Endothelial cell of umbilical vein (primary cell): Measurements from ENCODE around the gene SERPINA9. TPM values are rescaled to one million over a fixed set of nuclear protein-coding genes. Genes with fewer than 3 reads are reported as not detected.

ENCODE experiments used
- BruUV-seq: library from RNA; stranded (reverse); fragments of 400-500 nt; replicated peaks from 2 replicates; lab custom pipeline; 2021; lab: Mats Ljungman, UMichigan
- CTCF ChIA-PET: fragments of 300-600, 350-600 bp; sonication (Branson Sonifier 250); formaldehyde crosslinking; loops from one replicate; lab custom pipeline; 2021; ENCODE audit warnings: antibody characterized with exemption, inconsistent platforms; lab: Charles Lee
- POLR2A ChIA-PET: fragments of 300-600, 350-600 bp; sonication (Branson Sonifier 250); formaldehyde crosslinking; loops from one replicate; lab custom pipeline; 2021; ENCODE audit warnings: antibody characterized with exemption, inconsistent platforms; lab: Charles Lee
- DNase-seq: peaks from one replicate; pipeline ENCODE4 v3.0.0-alpha.2; 2011; ENCODE audit warnings: low read depth, low spot score
- FAIRE-seq: peaks from 2 replicates; lab custom pipeline; 2011; peaks lifted over from hg19 to GRCh38; lab: Jason Lieb, UNC
- H2AFZ ChIP-seq: 2 replicates; pipeline ENCODE4 v1.6.0; 2012; ENCODE audit warnings: low read depth, low read length, control low read depth, inconsistent platforms
- H3K27ac ChIP-seq: 2 replicates; pipeline ENCODE4 v1.5.1; 2011; ENCODE audit warnings: low read depth, mild to moderate bottlenecking, control low read depth, low read length, moderate library complexity; ENCODE audit not compliant: insufficient read depth
- H3K27me3 ChIP-seq, 2 experiments: 2 replicates each; pipeline versions ENCODE4 v1.6.0 to v1.6.1; 2011; ENCODE audit warnings: low read length in 2 of 2, mixed read lengths in 1 of 2; ENCODE audit not compliant: control insufficient read depth in 2 of 2, insufficient read depth in 2 of 2
- H3K36me3 ChIP-seq, 2 experiments: 2 replicates in 1 of 2; 3 replicates in 1 of 2; pipeline ENCODE4 v1.5.1; 2011; ENCODE audit warnings: low read length in 2 of 2, mild to moderate bottlenecking in 1 of 2, moderate library complexity in 1 of 2; ENCODE audit not compliant: control insufficient read depth in 2 of 2, insufficient read depth in 2 of 2; ENCODE audit errors: extremely low read depth in 1 of 2
- H3K4me1 ChIP-seq: 3 replicates; pipeline ENCODE4 v1.5.1; 2011; ENCODE audit warnings: mild to moderate bottlenecking, low read length; ENCODE audit not compliant: control insufficient read depth, insufficient read depth; ENCODE audit errors: extremely low read depth
- H3K4me2 ChIP-seq: 2 replicates; pipeline ENCODE4 v1.6.1; 2011; ENCODE audit warnings: low read length, control low read depth, mixed read lengths; ENCODE audit not compliant: insufficient read depth
- H3K4me3 ChIP-seq, 3 experiments: fragments of 200-600 bp in 1 of 3; sonication (generic), shearing (Covaris generic) in 1 of 3; replicated peaks in 1 of 3; 2 replicates each; pipeline ENCODE4 v1.5.1; 2011 to 2016; ENCODE audit warnings: control low read depth in 3 of 3, low read length in 3 of 3, mild to moderate bottlenecking in 2 of 3, inconsistent platforms in 1 of 3, low read depth in 1 of 3, moderate library complexity in 1 of 3; ENCODE audit not compliant: insufficient read depth in 1 of 3
- H3K79me2 ChIP-seq: 2 replicates; pipeline ENCODE4 v1.6.0; 2012; ENCODE audit warnings: low read length, inconsistent platforms; ENCODE audit not compliant: control insufficient read depth, insufficient read depth
- H3K9ac ChIP-seq: replicated peaks from 2 replicates; pipeline ENCODE3; 2011; ENCODE audit warnings: low read length, control low read depth; ENCODE audit not compliant: insufficient read depth; ENCODE audit errors: extremely low read depth
- H3K9me1 ChIP-seq: replicated peaks from 3 replicates; pipeline ENCODE4 v1.6.0; 2011; ENCODE audit warnings: mild to moderate bottlenecking, low read length; ENCODE audit not compliant: control insufficient read depth, insufficient read depth; ENCODE audit errors: extremely low read depth
- H3K9me3 ChIP-seq: replicated peaks from 2 replicates; pipeline ENCODE4 v1.5.1; 2012; ENCODE audit warnings: low read length, inconsistent platforms; ENCODE audit not compliant: control insufficient read depth, insufficient read depth
- H4K20me1 ChIP-seq: replicated peaks from 2 replicates; pipeline ENCODE3; 2011; ENCODE audit warnings: mild to moderate bottlenecking, low read length; ENCODE audit not compliant: control insufficient read depth, insufficient read depth; ENCODE audit errors: extremely low read depth
- CTCF ChIP-seq, 2 donors: IDR thresholded peaks; 1 replicate in 1 of 2; 2 replicates in 1 of 2; pipeline ENCODE4 v1.5.1; 2011; ENCODE audit warnings: low read length in 2 of 2, mild to moderate bottlenecking in 2 of 2, moderate library complexity in 2 of 2, control low read depth in 1 of 2, inconsistent platforms in 1 of 2, low read depth in 1 of 2; ENCODE audit not compliant: insufficient read depth in 1 of 2; ENCODE audit errors: extremely low read depth in 1 of 2
- EZH2 ChIP-seq: IDR thresholded peaks from 2 replicates; pipeline ENCODE4 v1.6.1; 2012; ENCODE audit warnings: borderline replicate concordance, low read depth, mild to moderate bottlenecking, moderate library complexity, low read length, inconsistent platforms; ENCODE audit not compliant: severe bottlenecking
- FOS ChIP-seq: IDR thresholded peaks from 2 replicates; pipeline ENCODE4 v1.6.1; 2011; ENCODE audit warnings: mild to moderate bottlenecking, low read length, moderate library complexity, borderline replicate concordance; ENCODE audit not compliant: insufficient read depth
- GATA2 ChIP-seq: IDR thresholded peaks from 2 replicates; pipeline ENCODE4 v1.7.0; 2011; ENCODE audit warnings: low read depth, mild to moderate bottlenecking, moderate library complexity, mixed read lengths, low read length; ENCODE audit not compliant: insufficient read length, insufficient read depth
- JUN ChIP-seq: IDR thresholded peaks from 2 replicates; pipeline ENCODE4 v1.6.1; 2011; ENCODE audit warnings: borderline replicate concordance, low read depth; ENCODE audit not compliant: insufficient read length, insufficient read depth
- MYC ChIP-seq: IDR thresholded peaks from one replicate; pipeline ENCODE4 v1.6.1; 2011; ENCODE audit warnings: mild to moderate bottlenecking, low read depth, low read length
- POLR2A ChIP-seq: IDR thresholded peaks from 2 replicates; pipeline ENCODE4 v1.6.1; 2012; ENCODE audit warnings: low read depth, mild to moderate bottlenecking, control low read depth, low read length
- POLR2AphosphoS5 ChIP-seq: IDR thresholded peaks from 2 replicates; pipeline ENCODE4 v1.6.1; 2012; ENCODE audit warnings: low read depth, mild to moderate bottlenecking, control low read depth, low read length, moderate library complexity; ENCODE audit not compliant: insufficient read depth
- dilution Hi-C: fragments of 300-500 bp; cut with MboI; formaldehyde crosslinking; loops from one replicate; pipeline ENCODE4 v1.15.0; 2019; ENCODE audit warnings: low sequenced_read_pairs; ENCODE audit not compliant: extremely low pct_ligation_motif_present
- intact Hi-C: fragments of 100-400 bp; cut with micrococcal nuclease; formaldehyde crosslinking; loops from one replicate; pipeline ENCODE4 v1.10.0; 2022
- polyA plus RNA-seq, 4 experiments: library from polyadenylated mRNA; depleted of rRNA in 3 of 4; stranded (reverse) in 3 of 4; unstranded in 1 of 4; fragments of >200 nt; gene quantifications; 2 replicates each; pipeline versions ENCODE4 v1.2.1 to v1.2.3, GENCODE V29; 2011 to 2012; ENCODE audit warnings: missing spikeins in 1 of 4
- total RNA-seq: library from RNA; stranded (reverse); gene quantifications from 2 replicates; pipeline ENCODE4 v1.2.3, GENCODE V29; 2021
- TF ChIP-seq, protein P1 (sequence below): IDR thresholded peaks from 2 replicates; pipeline ENCODE4 v1.6.1; 2011; ENCODE audit not compliant: insufficient read depth, insufficient read length

Gene SERPINA9
- total and polyA plus RNA-seq, 2 donors (not counting 3 experiments of a cell fraction or from before 2014, with no cell fraction given), result not detected

DNA sequence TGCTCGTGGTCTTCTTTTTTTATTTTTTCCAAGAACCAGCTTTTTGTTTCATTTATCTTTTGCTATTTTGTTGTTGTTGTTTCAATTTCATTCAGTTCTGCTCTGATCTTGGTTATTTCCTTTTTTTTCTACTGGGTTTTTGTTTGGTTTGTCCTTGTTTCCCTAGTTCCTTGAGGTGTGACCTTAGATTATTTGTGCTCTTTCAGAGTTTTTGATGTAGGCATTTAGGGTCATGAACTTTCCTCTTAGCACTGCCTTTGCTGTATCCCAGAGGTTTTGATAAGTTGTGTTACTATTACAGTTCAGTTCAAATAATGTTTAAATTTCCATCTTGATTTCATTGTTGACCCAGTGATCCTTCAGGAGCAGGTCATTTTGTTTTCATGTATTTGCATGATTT lies 20.1 kb downstream of the SERPINA9 start:
- FAIRE-seq, result no peak
- intact Hi-C loops, result no loop called here

More for the DNA sequence above, 20.1 kb downstream of the SERPINA9 start:
- CTCF ChIA-PET, result interaction anchor here (1.0 kb wide), 1 partner anchor 11 kb away, joined by 3 read pairs; no protein-coding TSS in a partner anchor
- dilution Hi-C loops, result no loop called here
- no peaks in the 10 kb centered on the region for H3K4me1 ChIP-seq
- H3K79me2 ChIP-seq, result no peaks in the 10 kb centered on the region
- H2AFZ ChIP-seq, result no peak overlapping the region
- no peak for DNase-seq
- no peaks in the 10 kb centered on the region for H3K27me3 ChIP-seq
- H3K4me2 ChIP-seq, result no peak overlapping the region
- no peaks in the 10 kb centered on the region for H3K36me3 ChIP-seq
- POLR2A ChIA-PET, result no interaction called here
- H3K9ac ChIP-seq, result no peak overlapping the region
- no peak overlapping the region for H3K4me3 ChIP-seq
- H4K20me1 ChIP-seq, result no peaks in the 10 kb centered on the region
- H3K9me3 ChIP-seq, result no peaks in the 10 kb centered on the region
- H3K9me1 ChIP-seq, result no peaks in the 10 kb centered on the region
- BruUV-seq, result no TSS peak
- TF ChIP-seq POLR2AphosphoS5 (no peak), POLR2A (no peak), GATA2 (no peak), MYC (no peak), FOS (no peak), CTCF (IDR thresholded peaks at IDR 0.05; ENCODE audit: extremely low read depth in 1 of 2, insufficient read depth in 1 of 2, low read depth in 1 of 2, low read length in 2 of 2) (no peak), EZH2 (no peak), JUN (no peak)
- TF ChIP-seq, protein P1, sequence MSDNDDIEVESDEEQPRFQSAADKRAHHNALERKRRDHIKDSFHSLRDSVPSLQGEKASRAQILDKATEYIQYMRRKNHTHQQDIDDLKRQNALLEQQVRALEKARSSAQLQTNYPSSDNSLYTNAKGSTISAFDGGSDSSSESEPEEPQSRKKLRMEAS, result no peak
- no peak overlapping the region for H3K27ac ChIP-seq
